HepG2 (cell line): ENCODE results near the gene ALX4.

Experiments
- CEBPB ChIP-seq: IDR thresholded peaks from 2 replicates; pipeline ENCODE4 v1.6.1; 2011; ENCODE audit warnings: low read depth, low read length, improper control_type of control experiment, borderline replicate concordance
- MYC ChIP-seq: sonication (generic); formaldehyde crosslinking; IDR thresholded peaks from 2 replicates; pipeline ENCODE4 v1.9.0; 2021; ENCODE audit warnings: missing genetic modification reagents, borderline replicate concordance
- NFE2L2 ChIP-seq: fragments of 150-350 bp; IDR thresholded peaks from 2 replicates; pipeline ENCODE4 v1.6.1; 2014; ENCODE audit warnings: low read length
- NFYC ChIP-seq: IDR thresholded peaks from 2 replicates; pipeline ENCODE4 v1.6.1; 2016; ENCODE audit warnings: missing genetic modification reagents, missing compliant biosample characterization
- NPAS2 ChIP-seq: sonication (generic); formaldehyde crosslinking; IDR thresholded peaks from 2 replicates; pipeline ENCODE4 v1.8.0; 2022; ENCODE audit warnings: mild to moderate bottlenecking, missing genetic modification reagents, borderline replicate concordance
- PHF8 ChIP-seq: sonication (generic); formaldehyde crosslinking; IDR thresholded peaks from 2 replicates; pipeline ENCODE4 v1.5.0; 2020; ENCODE audit warnings: missing genetic modification reagents
- SP2 ChIP-seq: sonication (generic); formaldehyde crosslinking; IDR thresholded peaks from 2 replicates; pipeline ENCODE4 v1.5.1; 2020; ENCODE audit warnings: mild to moderate bottlenecking, missing genetic modification reagents
- ZNF17 ChIP-seq: sonication (generic); formaldehyde crosslinking; IDR thresholded peaks from 2 replicates; pipeline ENCODE4 v1.5.0; 2020; ENCODE audit warnings: mild to moderate bottlenecking, missing genetic modification reagents
- ZNF207 ChIP-seq: fragments of 450-650 bp; IDR thresholded peaks from 2 replicates; pipeline ENCODE4 v1.6.1; 2016; ENCODE audit warnings: antibody characterized with exemption, borderline replicate concordance
- ZNF350 ChIP-seq: sonication (generic); formaldehyde crosslinking; IDR thresholded peaks from 2 replicates; pipeline ENCODE4 v1.4.0; 2020; ENCODE audit warnings: mild to moderate bottlenecking, low read depth, missing genetic modification reagents, borderline replicate concordance
- TF ChIP-seq, protein P1 (sequence below): sonication (generic); formaldehyde crosslinking; IDR thresholded peaks from 2 replicates; pipeline ENCODE4 v1.4.0; 2020; ENCODE audit warnings: mild to moderate bottlenecking, missing genetic modification reagents, borderline replicate concordance
- TF ChIP-seq, protein P2 (sequence below): sonication (generic); formaldehyde crosslinking; IDR thresholded peaks from 2 replicates; pipeline ENCODE4 v1.5.1; 2020; ENCODE audit warnings: mild to moderate bottlenecking, missing genetic modification reagents, borderline replicate concordance
- TF ChIP-seq, protein P3 (sequence below), 2 experiments: sonication (generic) in 1 of 2; formaldehyde crosslinking in 1 of 2; IDR thresholded peaks; 2 replicates each; pipeline versions ENCODE4 v1.5.1 to v1.6.1; 2011 to 2020; ENCODE audit warnings: borderline replicate concordance in 1 of 2, low read depth in 1 of 2, low read length in 1 of 2, mild to moderate bottlenecking in 1 of 2, missing genetic modification reagents in 1 of 2, moderate library complexity in 1 of 2

- no peak for TF ChIP-seq ZNF207
- TF ChIP-seq, protein P1, sequence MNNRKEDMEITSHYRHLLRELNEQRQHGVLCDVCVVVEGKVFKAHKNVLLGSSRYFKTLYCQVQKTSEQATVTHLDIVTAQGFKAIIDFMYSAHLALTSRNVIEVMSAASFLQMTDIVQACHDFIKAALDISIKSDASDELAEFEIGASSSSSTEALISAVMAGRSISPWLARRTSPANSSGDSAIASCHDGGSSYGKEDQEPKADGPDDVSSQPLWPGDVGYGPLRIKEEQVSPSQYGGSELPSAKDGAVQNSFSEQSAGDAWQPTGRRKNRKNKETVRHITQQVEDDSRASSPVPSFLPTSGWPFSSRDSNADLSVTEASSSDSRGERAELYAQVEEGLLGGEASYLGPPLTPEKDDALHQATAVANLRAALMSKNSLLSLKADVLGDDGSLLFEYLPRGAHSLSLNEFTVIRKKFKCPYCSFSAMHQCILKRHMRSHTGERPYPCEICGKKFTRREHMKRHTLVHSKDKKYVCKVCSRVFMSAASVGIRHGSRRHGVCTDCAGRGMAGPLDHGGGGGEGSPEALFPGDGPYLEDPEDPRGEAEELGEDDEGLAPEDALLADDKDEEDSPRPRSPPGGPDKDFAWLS (CRISPR knock-in tag): no peak
- no peak for TF ChIP-seq MYC
- TF ChIP-seq, protein P2, sequence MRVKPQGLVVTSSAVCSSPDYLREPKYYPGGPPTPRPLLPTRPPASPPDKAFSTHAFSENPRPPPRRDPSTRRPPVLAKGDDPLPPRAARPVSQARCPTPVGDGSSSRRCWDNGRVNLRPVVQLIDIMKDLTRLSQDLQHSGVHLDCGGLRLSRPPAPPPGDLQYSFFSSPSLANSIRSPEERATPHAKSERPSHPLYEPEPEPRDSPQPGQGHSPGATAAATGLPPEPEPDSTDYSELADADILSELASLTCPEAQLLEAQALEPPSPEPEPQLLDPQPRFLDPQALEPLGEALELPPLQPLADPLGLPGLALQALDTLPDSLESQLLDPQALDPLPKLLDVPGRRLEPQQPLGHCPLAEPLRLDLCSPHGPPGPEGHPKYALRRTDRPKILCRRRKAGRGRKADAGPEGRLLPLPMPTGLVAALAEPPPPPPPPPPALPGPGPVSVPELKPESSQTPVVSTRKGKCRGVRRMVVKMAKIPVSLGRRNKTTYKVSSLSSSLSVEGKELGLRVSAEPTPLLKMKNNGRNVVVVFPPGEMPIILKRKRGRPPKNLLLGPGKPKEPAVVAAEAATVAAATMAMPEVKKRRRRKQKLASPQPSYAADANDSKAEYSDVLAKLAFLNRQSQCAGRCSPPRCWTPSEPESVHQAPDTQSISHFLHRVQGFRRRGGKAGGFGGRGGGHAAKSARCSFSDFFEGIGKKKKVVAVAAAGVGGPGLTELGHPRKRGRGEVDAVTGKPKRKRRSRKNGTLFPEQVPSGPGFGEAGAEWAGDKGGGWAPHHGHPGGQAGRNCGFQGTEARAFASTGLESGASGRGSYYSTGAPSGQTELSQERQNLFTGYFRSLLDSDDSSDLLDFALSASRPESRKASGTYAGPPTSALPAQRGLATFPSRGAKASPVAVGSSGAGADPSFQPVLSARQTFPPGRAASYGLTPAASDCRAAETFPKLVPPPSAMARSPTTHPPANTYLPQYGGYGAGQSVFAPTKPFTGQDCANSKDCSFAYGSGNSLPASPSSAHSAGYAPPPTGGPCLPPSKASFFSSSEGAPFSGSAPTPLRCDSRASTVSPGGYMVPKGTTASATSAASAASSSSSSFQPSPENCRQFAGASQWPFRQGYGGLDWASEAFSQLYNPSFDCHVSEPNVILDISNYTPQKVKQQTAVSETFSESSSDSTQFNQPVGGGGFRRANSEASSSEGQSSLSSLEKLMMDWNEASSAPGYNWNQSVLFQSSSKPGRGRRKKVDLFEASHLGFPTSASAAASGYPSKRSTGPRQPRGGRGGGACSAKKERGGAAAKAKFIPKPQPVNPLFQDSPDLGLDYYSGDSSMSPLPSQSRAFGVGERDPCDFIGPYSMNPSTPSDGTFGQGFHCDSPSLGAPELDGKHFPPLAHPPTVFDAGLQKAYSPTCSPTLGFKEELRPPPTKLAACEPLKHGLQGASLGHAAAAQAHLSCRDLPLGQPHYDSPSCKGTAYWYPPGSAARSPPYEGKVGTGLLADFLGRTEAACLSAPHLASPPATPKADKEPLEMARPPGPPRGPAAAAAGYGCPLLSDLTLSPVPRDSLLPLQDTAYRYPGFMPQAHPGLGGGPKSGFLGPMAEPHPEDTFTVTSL: no peak
- TF ChIP-seq NPAS2 (CRISPR knock-in tag): no peak
- no peak for TF ChIP-seq PHF8 (CRISPR knock-in tag)
- TF ChIP-seq ZNF350 (CRISPR knock-in tag): no peak
- TF ChIP-seq ZNF17 (CRISPR knock-in tag): no peak
- TF ChIP-seq NFE2L2: no peak
- TF ChIP-seq CEBPB: no peak
- TF ChIP-seq, protein P3, sequence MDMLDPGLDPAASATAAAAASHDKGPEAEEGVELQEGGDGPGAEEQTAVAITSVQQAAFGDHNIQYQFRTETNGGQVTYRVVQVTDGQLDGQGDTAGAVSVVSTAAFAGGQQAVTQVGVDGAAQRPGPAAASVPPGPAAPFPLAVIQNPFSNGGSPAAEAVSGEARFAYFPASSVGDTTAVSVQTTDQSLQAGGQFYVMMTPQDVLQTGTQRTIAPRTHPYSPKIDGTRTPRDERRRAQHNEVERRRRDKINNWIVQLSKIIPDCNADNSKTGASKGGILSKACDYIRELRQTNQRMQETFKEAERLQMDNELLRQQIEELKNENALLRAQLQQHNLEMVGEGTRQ (IDR thresholded peaks at IDR 0.05; ENCODE audit: low read depth, low read length): no peak
- TF ChIP-seq, protein P3 (CRISPR knock-in tag; IDR thresholded peaks at IDR 0.05; ENCODE audit: borderline replicate concordance): no peak
- no peak for TF ChIP-seq NFYC (CRISPR knock-in tag)
- TF ChIP-seq SP2 (CRISPR knock-in tag): no peak
Measured at GRCh38 chr11:44274404-44274803, 35.5 kb downstream of the ALX4 start.
